ENCODE results near the gene DZIP3. TPM values are rescaled to one million over a fixed set of nuclear protein-coding genes. Genes with fewer than 3 reads are reported as not detected.

Gene DZIP3
- total RNA-seq, 1 donor from 2014 or later = 44.3 TPM

- Mint-ChIP-seq H3K4me3 (ENCODE audit: unreplicated experiment) (no peak overlapping the region), H3K4me1 (ENCODE audit: low read depth, unreplicated experiment) (no peaks in the 10 kb centered on the region), H3K36me3 (ENCODE audit: unreplicated experiment) (peaks cover 2% of the 10 kb centered on the region), H3K27me3 (ENCODE audit: unreplicated experiment) (no peaks in the 10 kb centered on the region), H3K27ac (ENCODE audit: unreplicated experiment) (no peak overlapping the region), H3K9me3 (ENCODE audit: unreplicated experiment) (peaks cover 3% of the 10 kb centered on the region)
- TF ChIP-seq CTCF (IDR thresholded peaks at IDR 0.05; ENCODE audit: partially characterized antibody, unreplicated experiment) = no peak
- DNase-seq = no peak
Measured at GRCh38 chr3:108661699-108662098, 72.2 kb downstream of the DZIP3 start.

- H3K27ac Mint-ChIP-seq (ENCODE audit: unreplicated experiment) = no peak overlapping the region
- no peaks in the 10 kb centered on the region for H3K36me3 Mint-ChIP-seq (ENCODE audit: unreplicated experiment)
- DNase-seq = no peak
- H3K4me1 Mint-ChIP-seq (ENCODE audit: low read depth, unreplicated experiment) = no peaks in the 10 kb centered on the region
- H3K27me3 Mint-ChIP-seq (ENCODE audit: unreplicated experiment) = no peaks in the 10 kb centered on the region
- no peaks in the 10 kb centered on the region for H3K9me3 Mint-ChIP-seq (ENCODE audit: unreplicated experiment)
- H3K4me3 Mint-ChIP-seq (ENCODE audit: unreplicated experiment) = no peak overlapping the region
- TF ChIP-seq CTCF (IDR thresholded peaks at IDR 0.05; ENCODE audit: partially characterized antibody, unreplicated experiment) = peak; percentile 93
Measured at GRCh38 chr3:108662142-108662738, 72.7 kb downstream of the DZIP3 start.

GRCh38 chr3:108664266-108664665 lies 74.7 kb downstream of the DZIP3 start:
- Mint-ChIP-seq H3K4me3 (ENCODE audit: unreplicated experiment) (no peak overlapping the region), H3K9me3 (ENCODE audit: unreplicated experiment) (no peaks in the 10 kb centered on the region), H3K4me1 (ENCODE audit: low read depth, unreplicated experiment) (no peaks in the 10 kb centered on the region), H3K36me3 (ENCODE audit: unreplicated experiment) (no peaks in the 10 kb centered on the region), H3K27ac (ENCODE audit: unreplicated experiment) (no peak overlapping the region), H3K27me3 (ENCODE audit: unreplicated experiment) (no peaks in the 10 kb centered on the region)
- TF ChIP-seq CTCF (IDR thresholded peaks at IDR 0.05; ENCODE audit: partially characterized antibody, unreplicated experiment) = no peak
- no peak for DNase-seq

- no peaks in the 10 kb centered on the region for H3K9me3 Mint-ChIP-seq (ENCODE audit: unreplicated experiment)
- no peak overlapping the region for H3K4me3 Mint-ChIP-seq (ENCODE audit: unreplicated experiment)
Measured at GRCh38 chr3:108667312-108667711, 77.8 kb downstream of the DZIP3 start.

More at GRCh38 chr3:108667312-108667711, 77.8 kb downstream of the DZIP3 start:
- Mint-ChIP-seq H3K4me1 (ENCODE audit: low read depth, unreplicated experiment) (no peaks in the 10 kb centered on the region), H3K27me3 (ENCODE audit: unreplicated experiment) (no peaks in the 10 kb centered on the region), H3K36me3 (ENCODE audit: unreplicated experiment) (no peaks in the 10 kb centered on the region), H3K27ac (ENCODE audit: unreplicated experiment) (no peak overlapping the region)
- TF ChIP-seq CTCF (IDR thresholded peaks at IDR 0.05; ENCODE audit: partially characterized antibody, unreplicated experiment) = no peak
- DNase-seq = no peak
